Tibial nerve (tissue), 4 donors: ENCODE data around the gene MRPL51. TPM values are rescaled to one million over a fixed set of nuclear protein-coding genes. Genes with fewer than 3 reads are reported as not detected.
A peak's percentile ranks its signal among the peaks of the same experiment; 100 is the strongest.

Experiments
- DNase-seq, 2 donors: peaks; one replicate each; pipeline ENCODE4 v3.0.0-alpha.2; 2019; ENCODE audit warnings: low spot score in 2 of 2
- H3K27ac ChIP-seq, 4 donors: fragments of 200-600 bp; sonication (generic) in 3 of 4; one replicate each; pipeline ENCODE4 v1.5.1; 2017 to 2019; ENCODE audit warnings: mild to moderate bottlenecking in 1 of 4
- H3K27me3 ChIP-seq, 2 donors: fragments of 200-600 bp; sonication (generic) in 1 of 2; one replicate each; pipeline versions ENCODE4 v1.5.1 to v1.6.0; 2017 to 2019
- H3K36me3 ChIP-seq, 3 donors: fragments of 200-600 bp; sonication (generic); one replicate each; pipeline ENCODE4 v1.5.1; 2018 to 2019
- H3K4me1 ChIP-seq, 4 donors: fragments of 200-600 bp; sonication (generic) in 3 of 4; one replicate each; pipeline ENCODE4 v1.5.1; 2017 to 2019
- H3K4me3 ChIP-seq, 4 donors: fragments of 200-600 bp; sonication (generic) in 3 of 4; one replicate each; pipeline ENCODE4 v1.5.1; 2017 to 2019; ENCODE audit warnings: mild to moderate bottlenecking in 1 of 4, moderate library complexity in 1 of 4
- H3K9me3 ChIP-seq, 4 donors: fragments of 200-600 bp; sonication (generic) in 3 of 4; one replicate each; pipeline ENCODE4 v1.5.1; 2017 to 2019
- EP300 ChIP-seq, 2 donors: sonication (generic); formaldehyde crosslinking; IDR thresholded peaks; one replicate each; pipeline ENCODE4 v1.6.1; 2017; ENCODE audit warnings: antibody characterized with exemption in 2 of 2, mild to moderate bottlenecking in 1 of 2
- POLR2A ChIP-seq, 2 donors: fragments of 450-650 bp; IDR thresholded peaks; one replicate each; pipeline ENCODE4 v1.6.1; 2017; ENCODE audit warnings: antibody characterized with exemption in 2 of 2, mild to moderate bottlenecking in 2 of 2, moderate library complexity in 2 of 2
- WGBS, 2 donors: methylation state at CpG; one replicate each; pipeline ENCODE4 v1.1.5; 2018; 5-methylcytosine and 5-hydroxymethylcytosine counted together
- total RNA-seq, 4 donors: library from RNA; depleted of rRNA; stranded (reverse); fragments of >200 nt; gene quantifications; one replicate each; pipeline ENCODE4 v1.1.0, GENCODE V29; 2016
- TF ChIP-seq, protein P1 (sequence below), 5 experiments: fragments of 200-600 bp in 3 of 5; fragments of 450-650 bp in 2 of 5; sonication (generic) in 3 of 5; IDR thresholded peaks; one replicate each; pipeline ENCODE4 v1.5.1; 2016 to 2019; ENCODE audit warnings: antibody characterized with exemption in 5 of 5, mild to moderate bottlenecking in 3 of 5, moderate library complexity in 2 of 5

MRPL51 gene
- total RNA-seq, 4 donors from 2014 or later: 47.4 to 127 (median 89.0) TPM

DNA sequence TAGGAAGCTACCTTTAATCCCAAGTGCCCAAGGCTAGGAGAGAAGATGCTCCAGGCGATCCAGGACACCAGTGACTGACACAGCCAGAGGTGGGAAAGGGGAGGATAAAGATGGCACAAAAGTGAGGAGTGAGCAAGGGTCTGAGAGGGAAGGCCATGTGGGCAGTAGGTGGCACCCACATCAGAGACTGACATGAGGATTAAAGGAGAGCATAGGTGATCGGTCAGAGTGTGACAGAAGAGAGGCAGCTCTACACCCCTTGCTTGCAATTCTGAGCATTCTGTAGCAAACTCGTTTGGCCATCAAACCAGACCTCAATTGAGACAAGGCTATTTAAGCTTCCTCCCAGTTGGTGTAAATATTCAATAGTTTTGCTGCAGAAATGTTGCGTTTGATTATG is 49.0 kb downstream of the MRPL51 start:
- peak overlapping the region in 1 of 4 donors; percentile 32 for H3K27ac ChIP-seq
- H3K4me3 ChIP-seq: peak overlapping the region in 1 of 4 donors; percentile 40
- no peaks in the 10 kb centered on the region for H3K9me3 ChIP-seq
- no peak for DNase-seq
- no peaks in the 10 kb centered on the region for H3K4me1 ChIP-seq
- H3K27me3 ChIP-seq: no peaks in the 10 kb centered on the region
- H3K36me3 ChIP-seq: peaks cover 0 to 90% (median 0%) of the 10 kb centered on the region in 3 donors
- TF ChIP-seq POLR2A (IDR thresholded peaks at IDR 0.05): no peak
- TF ChIP-seq EP300 (IDR thresholded peaks at IDR 0.05): no peak
- TF ChIP-seq, protein P1, sequence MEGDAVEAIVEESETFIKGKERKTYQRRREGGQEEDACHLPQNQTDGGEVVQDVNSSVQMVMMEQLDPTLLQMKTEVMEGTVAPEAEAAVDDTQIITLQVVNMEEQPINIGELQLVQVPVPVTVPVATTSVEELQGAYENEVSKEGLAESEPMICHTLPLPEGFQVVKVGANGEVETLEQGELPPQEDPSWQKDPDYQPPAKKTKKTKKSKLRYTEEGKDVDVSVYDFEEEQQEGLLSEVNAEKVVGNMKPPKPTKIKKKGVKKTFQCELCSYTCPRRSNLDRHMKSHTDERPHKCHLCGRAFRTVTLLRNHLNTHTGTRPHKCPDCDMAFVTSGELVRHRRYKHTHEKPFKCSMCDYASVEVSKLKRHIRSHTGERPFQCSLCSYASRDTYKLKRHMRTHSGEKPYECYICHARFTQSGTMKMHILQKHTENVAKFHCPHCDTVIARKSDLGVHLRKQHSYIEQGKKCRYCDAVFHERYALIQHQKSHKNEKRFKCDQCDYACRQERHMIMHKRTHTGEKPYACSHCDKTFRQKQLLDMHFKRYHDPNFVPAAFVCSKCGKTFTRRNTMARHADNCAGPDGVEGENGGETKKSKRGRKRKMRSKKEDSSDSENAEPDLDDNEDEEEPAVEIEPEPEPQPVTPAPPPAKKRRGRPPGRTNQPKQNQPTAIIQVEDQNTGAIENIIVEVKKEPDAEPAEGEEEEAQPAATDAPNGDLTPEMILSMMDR (IDR thresholded peaks at IDR 0.05): no peak
- 75 to 79% methylated on average over 4 of the region's 4 CpGs for WGBS, 2 donors

DNA sequence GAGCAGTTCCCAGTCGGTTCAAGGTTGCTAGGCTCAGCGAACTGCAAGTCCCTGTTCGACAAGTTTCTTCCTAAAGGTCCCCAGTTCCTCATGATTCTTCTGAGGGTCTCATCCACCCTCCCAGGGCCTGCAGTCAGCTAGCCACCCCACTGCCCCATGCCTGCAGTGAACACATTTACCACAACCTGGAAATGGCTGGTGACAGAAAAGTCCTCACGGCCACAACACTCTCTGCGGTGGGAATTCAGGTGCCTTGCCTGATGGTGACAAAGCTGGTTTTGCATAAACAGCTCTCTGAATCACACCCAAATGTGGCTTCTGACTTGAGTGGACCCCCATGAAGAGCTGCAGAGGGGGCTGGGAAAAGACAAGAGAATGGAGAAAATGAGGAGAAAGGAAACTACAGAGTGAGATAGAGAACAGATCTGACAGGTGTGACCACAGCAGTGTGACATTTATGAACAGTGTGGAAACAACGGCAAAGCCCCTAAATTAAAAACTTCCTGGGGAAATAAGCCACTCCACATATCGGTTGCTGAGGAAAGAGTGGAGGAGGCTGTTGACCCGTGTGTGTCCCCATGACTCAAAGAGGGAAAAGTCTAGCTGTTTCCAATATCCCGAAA is 49.6 kb downstream of the MRPL51 start:
- no peaks in the 10 kb centered on the region for H3K9me3 ChIP-seq
- H3K36me3 ChIP-seq: peaks cover 0 to 90% (median 0%) of the 10 kb centered on the region in 3 donors
- H3K27me3 ChIP-seq: no peaks in the 10 kb centered on the region
- WGBS, 2 donors: 58 to 65% methylated on average over 8 to 9 of the region's 9 CpGs
- TF ChIP-seq EP300 (IDR thresholded peaks at IDR 0.05) (no peak), POLR2A (IDR thresholded peaks at IDR 0.05) (no peak)
- TF ChIP-seq, protein P1 (IDR thresholded peaks at IDR 0.05): no peak
- H3K4me1 ChIP-seq: no peaks in the 10 kb centered on the region
- no peak for DNase-seq
- H3K27ac ChIP-seq: peak overlapping the region in 1 of 4 donors; percentile 56
- no peak overlapping the region for H3K4me3 ChIP-seq

DNA sequence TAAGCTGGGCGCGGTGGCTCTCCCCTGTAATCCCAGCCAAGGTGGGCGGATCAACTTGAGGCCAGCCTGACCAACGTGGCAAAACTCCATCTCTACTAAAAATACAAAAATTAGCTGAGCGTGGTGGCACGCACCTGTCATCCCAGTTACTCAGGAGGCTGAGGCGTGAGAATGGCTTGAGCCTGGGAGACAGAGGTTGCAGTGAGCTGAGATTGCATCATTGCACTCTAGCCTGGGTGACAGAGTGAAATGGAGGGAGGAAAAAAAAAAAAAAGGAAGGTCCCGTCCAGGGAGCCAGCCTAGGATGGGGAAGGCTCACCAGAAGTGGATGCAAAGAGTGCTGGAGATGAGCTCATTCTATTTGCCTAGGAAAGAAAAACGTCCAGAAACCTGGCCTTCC is 50.2 kb downstream of the MRPL51 start:
- Histone ChIP-seq H3K9me3 (no peaks in the 10 kb centered on the region), H3K27me3 (no peaks in the 10 kb centered on the region), H3K4me1 (no peaks in the 10 kb centered on the region), H3K4me3 (no peak overlapping the region), H3K27ac (peak overlapping the region in 1 of 4 donors; percentile 56), H3K36me3 (peaks cover 0 to 84% (median 0%) of the 10 kb centered on the region in 3 donors)
- TF ChIP-seq, protein P1 (IDR thresholded peaks at IDR 0.05): no peak
- no peak for TF ChIP-seq EP300 (IDR thresholded peaks at IDR 0.05)
- TF ChIP-seq POLR2A (IDR thresholded peaks at IDR 0.05): no peak
- 80% methylated on average over 9 of the region's 9 CpGs for WGBS, 2 donors
- no peak for DNase-seq

Other genes with a start within 250 kb of the MRPL51 start
- 10 to 100 TPM in 1 of 4 donors, 1 to 10 TPM in 2, not detected in 1; 2.9 to 15.3 (median 7.6) TPM for gene PLEKHG6, start 182.6 kb downstream of the MRPL51 start, total RNA-seq
- 100 to 1,000 TPM; 196 to 437 (median 306) TPM for gene TNFRSF1A, start 151.2 kb downstream of the MRPL51 start, total RNA-seq
- gene SCNN1A, start 117.7 kb downstream of the MRPL51 start, total RNA-seq: 10 to 100 TPM; 15.9 to 46.5 (median 18.8) TPM
- gene LTBR, start 109.1 kb downstream of the MRPL51 start, total RNA-seq: 100 to 1,000 TPM; 119 to 234 (median 151) TPM
- gene CD27, start 48.3 kb downstream of the MRPL51 start, total RNA-seq: under 1 TPM in 2 of 4 donors, not detected in 2; 0.44 to 0.63 TPM
- 10 to 100 TPM; 13.9 to 31.9 (median 25.2) TPM for gene TAPBPL, start 41.2 kb downstream of the MRPL51 start, total RNA-seq
- 10 to 100 TPM; 12.0 to 31.0 (median 19.3) TPM for gene VAMP1, start 22.6 kb downstream of the MRPL51 start, total RNA-seq
- gene NCAPD2, start 840 bp upstream of the MRPL51 start, total RNA-seq: 10 to 100 TPM; 17.0 to 29.3 (median 23.0) TPM
- 1,000 to 10,000 TPM; 1,360 to 2,316 (median 1,728) TPM for gene GAPDH, start 41.3 kb upstream of the MRPL51 start, total RNA-seq
- 10 to 100 TPM; 44.6 to 58.6 (median 55.3) TPM for gene IFFO1, start 62.8 kb upstream of the MRPL51 start, total RNA-seq
- gene NOP2, start 75.0 kb upstream of the MRPL51 start, total RNA-seq: 10 to 100 TPM; 16.1 to 30.9 (median 24.3) TPM
- gene CHD4, start 114.1 kb upstream of the MRPL51 start, total RNA-seq: 100 to 1,000 TPM; 192 to 256 (median 242) TPM
- 10 to 100 TPM in 1 of 4 donors, 1 to 10 TPM in 3; 1.8 to 11.4 (median 3.2) TPM for gene LPAR5, start 142.7 kb upstream of the MRPL51 start, total RNA-seq
- gene ACRBP, start 154.2 kb upstream of the MRPL51 start, total RNA-seq: 1 to 10 TPM in 3 of 4 donors, under 1 TPM in 1; 0.30 to 2.4 (median 2.0) TPM
- gene ING4, start 169.9 kb upstream of the MRPL51 start, total RNA-seq: 10 to 100 TPM; 32.6 to 52.5 (median 45.3) TPM
- 10 to 100 TPM; 26.2 to 52.5 (median 38.2) TPM for gene ZNF384, start 196.1 kb upstream of the MRPL51 start, total RNA-seq
- under 1 TPM in 2 of 4 donors, not detected in 2; 0.21 to 0.39 TPM for gene PIANP, start 207.6 kb upstream of the MRPL51 start, total RNA-seq
- 10 to 100 TPM; 46.9 to 74.4 (median 70.0) TPM for gene COPS7A, start 230.8 kb upstream of the MRPL51 start, total RNA-seq